ENCODE data around the gene LINC00237. TPM values are rescaled to one million over a fixed set of nuclear protein-coding genes. Genes with fewer than 3 reads are reported as not detected.

LINC00237 gene
- total RNA-seq: not detected

GRCh38 chr20:21106171-21107017, at the start of gene LINC00237:
TSS of gene LINC00237 (minus strand) at chr20:21106358.
- TF ChIP-seq CTCF (IDR thresholded peaks at IDR 0.05; ENCODE audit: low read depth): no peak

DNA sequence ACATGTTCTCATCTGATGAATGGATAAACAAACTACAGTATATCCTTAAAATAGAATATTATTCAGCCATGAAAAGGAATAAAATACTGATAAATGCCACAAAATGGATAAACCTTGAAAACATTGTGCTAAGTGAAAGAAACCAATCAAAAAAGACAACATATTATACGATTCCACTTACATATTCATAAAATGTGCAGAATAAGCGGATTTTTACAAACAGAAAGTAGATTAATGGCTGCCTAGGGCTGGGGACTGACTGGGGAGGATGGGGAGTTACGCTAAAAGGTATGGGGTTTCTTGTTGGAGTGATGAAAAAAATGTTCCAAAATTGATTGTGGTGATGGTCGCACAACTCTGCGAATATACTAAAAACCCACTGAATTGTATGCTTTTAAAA, 49.1 kb upstream of the LINC00237 start:
- TF ChIP-seq CTCF (IDR thresholded peaks at IDR 0.05; ENCODE audit: low read depth): no peak

- TF ChIP-seq CTCF (IDR thresholded peaks at IDR 0.05; ENCODE audit: low read depth): no peak
Observed at GRCh38 chr20:21154692-21155091, 48.5 kb upstream of the LINC00237 start.

DNA sequence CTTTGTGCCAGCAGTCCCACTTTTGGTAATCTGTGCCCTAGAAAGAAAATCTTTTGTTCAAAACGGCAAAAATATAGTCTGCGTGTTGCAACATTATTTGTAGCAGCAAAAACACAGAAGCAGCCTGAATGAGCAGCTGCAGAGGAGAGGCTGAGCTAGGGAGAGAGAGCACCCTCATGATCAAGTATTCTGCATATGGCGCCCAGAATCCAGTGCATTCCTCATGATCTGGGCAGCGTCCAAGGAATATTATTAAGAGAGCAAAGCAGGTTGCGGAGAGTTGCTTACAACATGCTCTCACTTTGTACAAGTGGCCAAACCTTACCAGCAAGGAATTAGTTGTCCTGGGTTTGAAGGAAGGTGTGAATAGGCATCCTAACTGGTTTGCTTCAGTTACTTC, 45.6 kb upstream of the LINC00237 start:
- TF ChIP-seq CTCF (IDR thresholded peaks at IDR 0.05; ENCODE audit: low read depth): no peak

DNA sequence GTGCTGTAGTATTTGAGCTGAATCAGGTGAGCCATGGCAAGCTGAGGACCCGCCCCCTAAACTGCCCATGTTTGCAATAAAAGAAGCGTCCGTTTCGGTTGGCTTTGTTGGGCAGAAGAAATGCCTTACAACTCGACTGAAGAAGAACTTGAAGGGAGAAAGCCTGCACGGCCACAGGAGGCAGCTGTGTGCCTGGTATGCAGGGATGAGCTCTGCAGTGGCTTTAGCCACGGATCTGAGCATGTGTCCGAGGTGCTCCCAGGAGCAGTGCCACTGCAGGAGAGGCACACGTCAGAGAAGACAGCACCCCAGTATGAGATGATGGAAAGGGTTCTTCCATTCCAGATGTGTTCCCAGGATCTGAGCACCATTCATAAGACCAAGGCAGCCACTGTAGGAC, 43.2 kb upstream of the LINC00237 start:
- no peak for TF ChIP-seq CTCF (IDR thresholded peaks at IDR 0.05; ENCODE audit: low read depth)

- TF ChIP-seq CTCF (IDR thresholded peaks at IDR 0.05; ENCODE audit: low read depth): no peak
Observed at GRCh38 chr20:21147593-21147992, 41.4 kb upstream of the LINC00237 start.

DNA sequence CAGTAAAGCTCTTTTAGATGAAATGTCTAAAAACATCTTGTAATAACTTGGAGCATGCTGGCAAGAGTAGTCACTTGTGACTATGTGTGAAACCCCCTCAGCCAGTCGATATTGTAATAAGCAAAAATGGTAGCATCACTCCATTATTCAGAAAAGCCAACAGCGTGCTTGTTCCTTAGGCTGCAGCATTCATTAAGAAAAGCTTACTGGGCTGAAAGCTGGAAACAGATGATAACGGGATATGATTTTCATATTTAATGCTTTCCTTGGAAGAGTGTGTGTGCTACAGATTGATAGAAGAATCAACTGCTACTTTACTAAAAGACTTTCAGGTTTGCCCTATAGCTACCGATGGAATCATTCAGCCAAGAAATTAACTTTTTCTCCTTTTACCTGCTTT, 40.1 kb upstream of the LINC00237 start:
- TF ChIP-seq CTCF (IDR thresholded peaks at IDR 0.05; ENCODE audit: low read depth): no peak
